GM19239 (cell line): Measurements from ENCODE around the gene CNTN2.

Experiments
- DNase-seq: peaks from one replicate; pipeline ENCODE4 v3.0.0; 2011; ENCODE audit warnings: low spot score; ENCODE audit not compliant: insufficient read length
- FAIRE-seq: peaks from 2 replicates; lab custom pipeline; 2011; peaks lifted over from hg19 to GRCh38; lab: Jason Lieb, UNC

CNTN2 gene

GRCh38 chr1:205018381-205018780 is 24.6 kb upstream of the CNTN2 start:
- no peak for FAIRE-seq

GRCh38 chr1:205020466-205020865 is 22.5 kb upstream of the CNTN2 start:
- FAIRE-seq, result no peak
- DNase-seq, result no peak

More at GRCh38 chr1:205018381-205018780, 24.6 kb upstream of the CNTN2 start:
- no peak for DNase-seq

- FAIRE-seq (no peak), DNase-seq (no peak)
These were observed 18.3 kb upstream of the CNTN2 start for GRCh38 chr1:205024679-205025078.

- FAIRE-seq (no peak), DNase-seq (no peak)
These were observed 17.8 kb upstream of the CNTN2 start for GRCh38 chr1:205025239-205025638.

GRCh38 chr1:205026181-205026580 is 16.8 kb upstream of the CNTN2 start:
- DNase-seq, result no peak
- no peak for FAIRE-seq

GRCh38 chr1:205028390-205028789 is 14.6 kb upstream of the CNTN2 start:
- FAIRE-seq, result no peak
- DNase-seq, result no peak

- DNase-seq, result no peak
These were observed 14.1 kb upstream of the CNTN2 start for GRCh38 chr1:205028924-205029323.

GRCh38 chr1:205030241-205030640 is 12.8 kb upstream of the CNTN2 start:
- DNase-seq (no peak), FAIRE-seq (no peak)

More at GRCh38 chr1:205028924-205029323, 14.1 kb upstream of the CNTN2 start:
- no peak for FAIRE-seq

GRCh38 chr1:205030896-205031295 is 12.1 kb upstream of the CNTN2 start:
- DNase-seq (no peak), FAIRE-seq (no peak)

- no peak for FAIRE-seq
- no peak for DNase-seq
These were observed 10.5 kb upstream of the CNTN2 start for GRCh38 chr1:205032508-205032907.

GRCh38 chr1:205037539-205037938 is 5.5 kb upstream of the CNTN2 start:
- DNase-seq (no peak), FAIRE-seq (no peak)

- FAIRE-seq, result no peak
- no peak for DNase-seq
These were observed 4.8 kb upstream of the CNTN2 start for GRCh38 chr1:205038132-205038786.

- no peak for FAIRE-seq
These were observed 1.9 kb upstream of the CNTN2 start for GRCh38 chr1:205041001-205041715.

GRCh38 chr1:205041998-205042910 is 758 bp upstream of the CNTN2 start:
- no peak for DNase-seq
- no peak for FAIRE-seq

More at GRCh38 chr1:205041001-205041715, 1.9 kb upstream of the CNTN2 start:
- DNase-seq, result no peak

- FAIRE-seq (no peak), DNase-seq (no peak)
These were observed 854 bp downstream of the CNTN2 start for GRCh38 chr1:205043866-205044265.

- no peak for FAIRE-seq
These were observed 1.7 kb downstream of the CNTN2 start for GRCh38 chr1:205044741-205045140.

GRCh38 chr1:205045146-205045545 is 2.1 kb downstream of the CNTN2 start:
- no peak for DNase-seq
- no peak for FAIRE-seq

More at GRCh38 chr1:205044741-205045140, 1.7 kb downstream of the CNTN2 start:
- no peak for DNase-seq

- no peak for FAIRE-seq
- DNase-seq, result no peak
These were observed 3.9 kb downstream of the CNTN2 start for GRCh38 chr1:205046870-205047269.

- no peak for FAIRE-seq
- no peak for DNase-seq
These were observed 4.8 kb downstream of the CNTN2 start for GRCh38 chr1:205047764-205048231.

GRCh38 chr1:205048382-205048781 is 5.4 kb downstream of the CNTN2 start:
- no peak for FAIRE-seq

GRCh38 chr1:205049479-205049878 is 6.5 kb downstream of the CNTN2 start:
- FAIRE-seq (no peak), DNase-seq (no peak)

More at GRCh38 chr1:205048382-205048781, 5.4 kb downstream of the CNTN2 start:
- DNase-seq, result no peak
